Urothelium cell line (cell line): Measurements from ENCODE around the gene FMNL1.

Source experiments
- DNase-seq: peaks from one replicate; pipeline ENCODE4 v3.0.0; 2011; ENCODE audit warnings: low spot score, mixed read lengths
- FAIRE-seq: peaks from 2 replicates; lab custom pipeline; 2011; peaks lifted over from hg19 to GRCh38; lab: Jason Lieb, UNC

Gene FMNL1

GRCh38 chr17:45296833-45297124 lies 75.1 kb downstream of the FMNL1 start:
- DNase-seq = no peak
- FAIRE-seq = no peak
